Lung (tissue), 16 donors: ENCODE results near the gene MAGEB1. TPM values are rescaled to one million over a fixed set of nuclear protein-coding genes. Genes with fewer than 3 reads are reported as not detected.

Source experiments
- ATAC-seq: fragments of 200-7000 bp; cut with Tn5 transposase; one replicate; pipeline ENCODE4 v1.9.1; 2020; ENCODE audit warnings: moderate number of reproducible peaks; ENCODE audit not compliant: insufficient read depth, low FRiP score
- DNase-seq, 3 donors: peaks; one replicate each; pipeline ENCODE4 v3.0.0-alpha.2; 2013 to 2017
- H3K27ac ChIP-seq, 2 donors: one replicate each; pipeline ENCODE4 v1.5.1; 2013; ENCODE audit warnings: mild to moderate bottlenecking in 2 of 2, moderate library complexity in 2 of 2, control low read depth in 1 of 2, inconsistent platforms in 1 of 2, low read depth in 1 of 2, low read length in 1 of 2
- H3K27me3 ChIP-seq, 3 donors: one replicate each; pipeline ENCODE4 v1.5.1; 2013; ENCODE audit warnings: low read length in 2 of 3; ENCODE audit not compliant: control insufficient read depth in 3 of 3, insufficient read depth in 3 of 3
- H3K36me3 ChIP-seq, 4 donors: one replicate each; pipeline ENCODE4 v1.5.1; 2013; ENCODE audit warnings: low read length in 4 of 4, mild to moderate bottlenecking in 1 of 4, moderate library complexity in 1 of 4; ENCODE audit not compliant: control insufficient read depth in 4 of 4, insufficient read depth in 4 of 4
- H3K4me1 ChIP-seq, 5 donors: one replicate each; pipeline ENCODE4 v1.5.1; 2013; ENCODE audit warnings: low read length in 5 of 5, mild to moderate bottlenecking in 2 of 5, moderate library complexity in 1 of 5; ENCODE audit not compliant: control insufficient read depth in 5 of 5, insufficient read depth in 5 of 5
- H3K4me3 ChIP-seq: one replicate; pipeline ENCODE4 v1.5.1; 2013; ENCODE audit warnings: mild to moderate bottlenecking, control low read depth, moderate library complexity
- H3K9ac ChIP-seq, 2 donors: one replicate each; pipeline ENCODE4 v1.5.1; 2013; ENCODE audit warnings: low read length in 2 of 2, control low read depth in 1 of 2; ENCODE audit not compliant: insufficient read depth in 1 of 2
- H3K9me3 ChIP-seq, 4 donors: one replicate each; pipeline ENCODE4 v1.5.1; 2013; ENCODE audit warnings: low read length in 3 of 4, mild to moderate bottlenecking in 1 of 4, moderate library complexity in 1 of 4; ENCODE audit not compliant: control insufficient read depth in 4 of 4, insufficient read depth in 3 of 4
- WGBS, 2 donors: extraction: QIAGEN DNeasy Blood & Tissue Kit; methylation state at CpG; one replicate each; pipeline ENCODE4 v1.1.7; 2013; 5-methylcytosine and 5-hydroxymethylcytosine counted together
- long read RNA-seq, 5 donors: transcript quantifications; one replicate each; lab custom pipeline, GENCODE V29; 2026
- polyA plus RNA-seq, 2 donors: library from polyadenylated mRNA; stranded (reverse); fragments of 200-250 nt; gene quantifications; one replicate each; pipeline ENCODE4 v1.2.1, GENCODE V29; 2013
- total RNA-seq, 2 donors: library from RNA; depleted of rRNA in 1 of 2; stranded (reverse); fragments of >200 nt in 1 of 2; gene quantifications; one replicate each; pipeline ENCODE4 v1.2.1, GENCODE V29; 2014 to 2021
- TF ChIP-seq, protein P1 (sequence below): IDR thresholded peaks from 2 replicates; pipeline ENCODE4 v1.5.1; 2012; ENCODE audit warnings: mild to moderate bottlenecking; ENCODE audit errors: control extremely low read depth, extremely low read depth
- donor health status: control.
- donor health status: control.
- donor health status: Bipolar disorder and iron deficiency.
- donor health status: healthy.
- donor health status: DM: yes; HTN: yes; CAD: no.

Gene MAGEB1, protein sequence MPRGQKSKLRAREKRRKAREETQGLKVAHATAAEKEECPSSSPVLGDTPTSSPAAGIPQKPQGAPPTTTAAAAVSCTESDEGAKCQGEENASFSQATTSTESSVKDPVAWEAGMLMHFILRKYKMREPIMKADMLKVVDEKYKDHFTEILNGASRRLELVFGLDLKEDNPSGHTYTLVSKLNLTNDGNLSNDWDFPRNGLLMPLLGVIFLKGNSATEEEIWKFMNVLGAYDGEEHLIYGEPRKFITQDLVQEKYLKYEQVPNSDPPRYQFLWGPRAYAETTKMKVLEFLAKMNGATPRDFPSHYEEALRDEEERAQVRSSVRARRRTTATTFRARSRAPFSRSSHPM
- total RNA-seq (not detected), polyA plus RNA-seq (not detected)
- long read RNA-seq, donor 1, result 0 reads
- long read RNA-seq, donor 2, result 0 reads
- long read RNA-seq, donor 3, result 0 reads
- long read RNA-seq, donor 4, result 0 reads
- long read RNA-seq, donor 5, result 0 reads

DNA sequence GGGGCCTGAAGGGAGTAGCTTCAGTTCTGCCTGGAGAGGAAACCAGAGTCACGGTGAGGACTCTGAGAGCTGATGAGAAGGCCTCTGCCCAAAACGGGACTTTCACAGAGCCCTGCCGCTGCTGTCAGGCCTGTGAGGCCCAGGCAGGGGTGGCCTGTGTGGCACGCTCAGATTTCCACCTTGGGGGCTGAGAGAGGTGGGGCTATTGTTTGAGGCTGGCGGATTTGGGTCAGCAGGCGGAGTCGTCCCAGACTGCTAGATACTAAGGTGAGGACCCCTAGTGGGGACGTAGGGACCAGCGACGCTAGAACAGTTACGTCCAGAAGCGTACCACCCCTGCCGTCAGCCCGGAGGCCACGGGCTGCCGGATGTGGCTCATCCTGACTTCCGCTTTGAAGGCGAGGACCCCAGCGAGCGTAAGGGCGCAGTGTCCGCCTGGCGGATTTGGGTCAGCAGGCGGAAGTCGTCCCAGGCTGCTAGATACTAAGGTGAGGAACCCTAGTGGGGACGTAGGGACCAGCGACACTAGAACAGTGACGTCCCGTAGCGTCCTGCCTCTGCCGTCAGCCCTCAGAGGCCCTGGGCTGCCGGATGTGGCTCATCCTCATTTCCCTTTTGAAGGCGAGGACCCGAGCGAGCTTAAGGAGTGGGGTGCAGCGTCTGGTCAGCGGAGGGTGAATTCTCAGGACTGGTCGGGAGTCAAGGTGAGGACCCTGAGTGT is at the start of gene MAGEB1:
Gene MAGEB1 (plus strand): TSS at position 378 of the 721 bp plus-strand sequence. CDS start 3,348 bp downstream, outside the sequence.
- Histone ChIP-seq H3K4me3 (no peak within 1 kb of the TSS), H3K27ac (no peak within 1 kb of the TSS), H3K9ac (no peak within 1 kb of the TSS), H3K9me3 (peaks cover 0 to 3% (median 0%) of the 10 kb centered on the region in 4 donors), H3K36me3 (no peaks in the 10 kb centered on the region), H3K27me3 (peaks cover 0 to 2% (median 0%) of the 10 kb centered on the region in 3 donors), H3K4me1 (no peaks in the 10 kb centered on the region)
- TF ChIP-seq, protein P1, sequence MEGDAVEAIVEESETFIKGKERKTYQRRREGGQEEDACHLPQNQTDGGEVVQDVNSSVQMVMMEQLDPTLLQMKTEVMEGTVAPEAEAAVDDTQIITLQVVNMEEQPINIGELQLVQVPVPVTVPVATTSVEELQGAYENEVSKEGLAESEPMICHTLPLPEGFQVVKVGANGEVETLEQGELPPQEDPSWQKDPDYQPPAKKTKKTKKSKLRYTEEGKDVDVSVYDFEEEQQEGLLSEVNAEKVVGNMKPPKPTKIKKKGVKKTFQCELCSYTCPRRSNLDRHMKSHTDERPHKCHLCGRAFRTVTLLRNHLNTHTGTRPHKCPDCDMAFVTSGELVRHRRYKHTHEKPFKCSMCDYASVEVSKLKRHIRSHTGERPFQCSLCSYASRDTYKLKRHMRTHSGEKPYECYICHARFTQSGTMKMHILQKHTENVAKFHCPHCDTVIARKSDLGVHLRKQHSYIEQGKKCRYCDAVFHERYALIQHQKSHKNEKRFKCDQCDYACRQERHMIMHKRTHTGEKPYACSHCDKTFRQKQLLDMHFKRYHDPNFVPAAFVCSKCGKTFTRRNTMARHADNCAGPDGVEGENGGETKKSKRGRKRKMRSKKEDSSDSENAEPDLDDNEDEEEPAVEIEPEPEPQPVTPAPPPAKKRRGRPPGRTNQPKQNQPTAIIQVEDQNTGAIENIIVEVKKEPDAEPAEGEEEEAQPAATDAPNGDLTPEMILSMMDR, result no peak
- WGBS, 2 donors, result 81 to 92% methylated on average over 34 to 38 of the region's 38 CpGs
- ATAC-seq (no peak), DNase-seq (no peak)

DNA sequence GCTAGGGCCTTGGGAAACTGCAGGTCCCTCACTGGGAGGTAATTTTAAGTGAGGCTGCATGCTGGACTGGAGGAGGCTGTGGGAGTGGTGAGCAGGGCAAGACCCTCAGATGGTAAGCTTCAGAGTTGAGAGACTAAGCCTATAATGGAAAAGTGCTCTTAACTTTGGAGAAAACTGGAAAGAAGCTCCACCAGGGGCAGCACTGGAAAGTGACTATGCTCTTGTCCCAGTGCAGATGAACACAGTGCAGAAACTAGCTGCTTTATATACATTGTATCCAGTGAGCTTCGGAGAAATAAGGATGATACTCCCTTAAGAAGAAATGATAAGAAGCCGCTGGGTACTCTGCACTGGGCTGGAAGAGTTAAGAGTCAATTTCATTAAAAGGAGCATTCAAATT is 34.8 kb upstream of the MAGEB1 start:
- H3K36me3 ChIP-seq, result no peaks in the 10 kb centered on the region
- H3K4me3 ChIP-seq, result no peak overlapping the region
- H3K9ac ChIP-seq, result no peak overlapping the region
- H3K9me3 ChIP-seq, result peaks cover 0 to 2% (median 0%) of the 10 kb centered on the region in 4 donors
- DNase-seq (no peak), ATAC-seq (no peak)
- WGBS, 2 donors, result 80 to 89% methylated on average over 2 of the region's 2 CpGs
- TF ChIP-seq, protein P1, result no peak
- peaks cover 0 to 9% (median 0%) of the 10 kb centered on the region in 3 donors for H3K27me3 ChIP-seq
- no peak overlapping the region for H3K27ac ChIP-seq
- H3K4me1 ChIP-seq, result no peaks in the 10 kb centered on the region

DNA sequence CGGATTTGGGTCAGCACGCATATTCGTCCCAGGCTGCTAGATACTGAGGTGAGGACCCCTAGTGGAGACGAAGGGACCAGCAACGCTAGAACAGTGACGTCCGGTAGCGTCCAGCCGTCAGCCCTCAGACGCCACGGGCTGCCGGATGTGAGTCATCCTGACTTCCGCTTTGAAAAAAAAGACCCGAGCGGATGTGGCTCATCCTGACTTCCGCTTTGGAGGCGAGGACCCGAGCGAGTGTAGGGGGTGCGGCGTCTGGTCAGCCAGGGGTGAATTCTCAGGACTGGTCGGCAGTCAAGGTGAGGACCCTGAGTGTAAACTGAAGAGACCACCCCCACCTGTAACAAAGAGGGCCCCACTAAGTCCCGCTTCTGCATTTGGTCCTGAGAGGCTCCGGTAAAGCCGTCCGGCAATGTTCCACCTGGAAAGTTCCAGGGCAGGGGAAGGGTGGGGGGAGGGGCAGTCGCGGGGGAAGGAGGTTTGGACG is 31.5 kb upstream of the MAGEB1 start, which contains the start of gene MAGEB2:
Gene MAGEB2 (plus strand): TSS at position 207 of the 487 bp plus-strand sequence. CDS start 3,018 bp downstream, outside the sequence.
- DNase-seq, result no peak
- Histone ChIP-seq H3K4me3 (no peak within 1 kb of the TSS), H3K9me3 (peaks cover 0 to 2% (median 0%) of the 10 kb centered on the region in 4 donors), H3K27ac (no peak within 1 kb of the TSS), H3K9ac (no peak within 1 kb of the TSS), H3K27me3 (peaks cover 0 to 9% (median 0%) of the 10 kb centered on the region in 3 donors), H3K4me1 (no peaks in the 10 kb centered on the region), H3K36me3 (no peaks in the 10 kb centered on the region)
- no peak for ATAC-seq
- 81 to 96% methylated on average over 28 to 29 of the region's 29 CpGs for WGBS, 2 donors
- TF ChIP-seq, protein P1, result no peak
